Ascending aorta (tissue), 2 donors: ENCODE measurements around the gene OSBPL10. TPM values are rescaled to one million over a fixed set of nuclear protein-coding genes. Genes with fewer than 3 reads are reported as not detected.

ENCODE experiments used
- DNase-seq, 2 donors: peaks; one replicate each; pipeline ENCODE4 v3.0.0-alpha.2; 2019; ENCODE audit warnings: low spot score in 2 of 2
- H3K27ac ChIP-seq, 2 donors: fragments of 200-600 bp; sonication (generic); one replicate each; pipeline ENCODE4 v1.5.1; 2016 to 2017; ENCODE audit warnings: mild to moderate bottlenecking in 1 of 2
- H3K27me3 ChIP-seq: fragments of 200-600 bp; sonication (generic); one replicate; pipeline ENCODE4 v1.5.1; 2017
- H3K36me3 ChIP-seq, 2 donors: fragments of 200-600 bp; sonication (generic); one replicate each; pipeline ENCODE4 v1.5.1; 2016
- H3K4me1 ChIP-seq, 2 donors: fragments of 200-600 bp; sonication (generic); one replicate each; pipeline ENCODE4 v1.5.1; 2016 to 2017; ENCODE audit warnings: mild to moderate bottlenecking in 1 of 2
- H3K4me3 ChIP-seq, 2 donors: fragments of 200-600 bp; sonication (generic); one replicate each; pipeline ENCODE4 v1.5.1; 2016 to 2017; ENCODE audit warnings: mild to moderate bottlenecking in 1 of 2
- H3K9me3 ChIP-seq, 2 donors: fragments of 200-600 bp; sonication (generic); one replicate each; pipeline ENCODE4 v1.5.1; 2016
- CTCF ChIP-seq, 3 experiments: fragments of 200-600 bp in 2 of 3; fragments of 450-650 bp in 1 of 3; sonication (generic) in 2 of 3; IDR thresholded peaks; one replicate each; pipeline ENCODE4 v1.5.1; 2016 to 2019; ENCODE audit warnings: antibody characterized with exemption in 3 of 3, mild to moderate bottlenecking in 1 of 3, moderate library complexity in 1 of 3
- intact Hi-C: fragments of 100-400 bp; cut with DNase I; formaldehyde crosslinking; loops from one replicate; pipeline ENCODE4 v1.15.1; 2023
- total RNA-seq: library from RNA; depleted of rRNA; stranded (reverse); fragments of >200 nt; gene quantifications from one replicate; pipeline ENCODE4 v1.1.0, GENCODE V29; 2016

Gene OSBPL10
- total RNA-seq, 1 donor from 2014 or later = 169 TPM

- no peak overlapping the region for H3K4me3 ChIP-seq
- intact Hi-C loops = no loop called here
- no peak for DNase-seq
- no peaks in the 10 kb centered on the region for H3K36me3 ChIP-seq
- H3K27ac ChIP-seq = no peak overlapping the region
- H3K9me3 ChIP-seq = no peaks in the 10 kb centered on the region
- no peak for TF ChIP-seq CTCF (IDR thresholded peaks at IDR 0.05)
- peaks cover 0 to 3% of the 10 kb centered on the region in 2 donors for H3K4me1 ChIP-seq
- H3K27me3 ChIP-seq = no peaks in the 10 kb centered on the region
Observed at GRCh38 chr3:31927811-31928210, 53.3 kb downstream of the OSBPL10 start.

GRCh38 chr3:31926543-31926942 is 54.5 kb downstream of the OSBPL10 start:
- Histone ChIP-seq H3K36me3 (no peaks in the 10 kb centered on the region), H3K27ac (no peak overlapping the region), H3K4me1 (peaks cover 0 to 3% of the 10 kb centered on the region in 2 donors), H3K27me3 (no peaks in the 10 kb centered on the region), H3K4me3 (no peak overlapping the region), H3K9me3 (no peaks in the 10 kb centered on the region)
- intact Hi-C loops = no loop called here
- no peak for DNase-seq
- TF ChIP-seq CTCF (IDR thresholded peaks at IDR 0.05) = no peak

- intact Hi-C loops = no loop called here
Observed at GRCh38 chr3:31925271-31925630, 55.8 kb downstream of the OSBPL10 start.

GRCh38 chr3:31924610-31925270 is 56.3 kb downstream of the OSBPL10 start:
- no peak overlapping the region for H3K27ac ChIP-seq
- H3K4me1 ChIP-seq = peaks cover 0 to 3% of the 10 kb centered on the region in 2 donors
- DNase-seq = no peak
- peaks cover 0 to 8% of the 10 kb centered on the region in 2 donors for H3K9me3 ChIP-seq
- intact Hi-C loops = no loop called here
- no peak for TF ChIP-seq CTCF (IDR thresholded peaks at IDR 0.05)
- H3K36me3 ChIP-seq = no peaks in the 10 kb centered on the region
- H3K27me3 ChIP-seq = no peaks in the 10 kb centered on the region
- no peak overlapping the region for H3K4me3 ChIP-seq

More at GRCh38 chr3:31925271-31925630, 55.8 kb downstream of the OSBPL10 start:
- no peak for DNase-seq
- Histone ChIP-seq H3K4me1 (peaks cover 0 to 3% of the 10 kb centered on the region in 2 donors), H3K9me3 (peaks cover 0 to 5% of the 10 kb centered on the region in 2 donors), H3K36me3 (no peaks in the 10 kb centered on the region), H3K27me3 (no peaks in the 10 kb centered on the region), H3K27ac (no peak overlapping the region), H3K4me3 (no peak overlapping the region)
- TF ChIP-seq CTCF (IDR thresholded peaks at IDR 0.05) = no peak

GRCh38 chr3:31922962-31923361 is 58.1 kb downstream of the OSBPL10 start:
- Histone ChIP-seq H3K27ac (no peak overlapping the region), H3K36me3 (no peaks in the 10 kb centered on the region), H3K27me3 (no peaks in the 10 kb centered on the region), H3K9me3 (peaks cover 0 to 8% of the 10 kb centered on the region in 2 donors), H3K4me3 (no peak overlapping the region), H3K4me1 (peaks cover 0 to 3% of the 10 kb centered on the region in 2 donors)
- DNase-seq = no peak
- TF ChIP-seq CTCF (IDR thresholded peaks at IDR 0.05) = no peak
- intact Hi-C loops = no loop called here
